B cell (primary cell): ENCODE results near the gene PNCK. TPM values are rescaled to one million over a fixed set of nuclear protein-coding genes. Genes with fewer than 3 reads are reported as not detected.

Experiments used
- ATAC-seq: fragments of 200-7000 bp; cut with Tn5 transposase; one replicate; pipeline ENCODE4 v1.10.0; 2021; ENCODE audit warnings: low read depth, mild to moderate bottlenecking, moderate number of reproducible peaks, moderate library complexity
- CTCF ChIA-PET: fragments of 350-600 bp; sonication (Branson Sonifier 250); formaldehyde crosslinking; loops from one replicate; lab custom pipeline; 2021; ENCODE audit warnings: antibody characterized with exemption, inconsistent platforms; lab: Charles Lee
- POLR2A ChIA-PET: fragments of 350-600 bp; sonication (Branson Sonifier 250); formaldehyde crosslinking; loops from one replicate; lab custom pipeline; 2021; ENCODE audit warnings: antibody characterized with exemption; lab: Charles Lee
- DNase-seq: peaks from one replicate; pipeline ENCODE4 v3.0.0; 2013
- H2AFZ ChIP-seq: 2 replicates; pipeline ENCODE4 v1.6.1; 2012; ENCODE audit warnings: mild to moderate bottlenecking, low read depth, low read length; ENCODE audit not compliant: insufficient read depth, poor library complexity, severe bottlenecking
- H3K27ac ChIP-seq, 2 donors: 1 replicate in 1 of 2; 2 replicates in 1 of 2; pipeline ENCODE4 v1.5.1; 2012 to 2013; ENCODE audit warnings: low read length in 2 of 2, mild to moderate bottlenecking in 2 of 2, moderate library complexity in 1 of 2
- H3K27me3 ChIP-seq, 4 experiments: fragments of 200-600 bp in 1 of 4; sonication (generic) in 1 of 4; replicated peaks in 1 of 4; 1 replicate in 2 of 4; 2 replicates in 2 of 4; pipeline versions ENCODE4 v1.6.1 to v1.7.0; 2013 to 2016; ENCODE audit warnings: low read length in 3 of 4, mild to moderate bottlenecking in 2 of 4, mixed read lengths in 1 of 4, moderate library complexity in 1 of 4; ENCODE audit not compliant: insufficient read depth in 4 of 4, control insufficient read depth in 3 of 4; ENCODE audit errors: control extremely low read depth in 1 of 4
- H3K36me3 ChIP-seq, 2 experiments: replicated peaks in 1 of 2; 1 replicate in 1 of 2; 2 replicates in 1 of 2; pipeline versions ENCODE4 v1.6.1 to v1.7.1; 2013; ENCODE audit warnings: low read length in 1 of 2; ENCODE audit not compliant: insufficient read depth in 2 of 2, control insufficient read depth in 1 of 2; ENCODE audit errors: control extremely low read depth in 1 of 2, extremely low read depth in 1 of 2
- H3K4me1 ChIP-seq, 2 donors: fragments of 200-600 bp in 1 of 2; sonication (generic) in 1 of 2; 1 replicate in 1 of 2; 2 replicates in 1 of 2; pipeline versions ENCODE4 v1.5.1 to v1.6.1; 2013 to 2017; ENCODE audit warnings: low read length in 2 of 2; ENCODE audit not compliant: control insufficient read depth in 2 of 2, insufficient read depth in 2 of 2
- H3K4me2 ChIP-seq: replicated peaks from 2 replicates; pipeline ENCODE3; 2012; ENCODE audit warnings: mild to moderate bottlenecking, low read depth, low read length; ENCODE audit not compliant: poor library complexity, severe bottlenecking
- H3K4me3 ChIP-seq, 5 experiments: fragments of 200-600 bp in 1 of 5; sonication (generic) in 1 of 5; 1 replicate in 3 of 5; 2 replicates in 2 of 5; pipeline versions ENCODE4 v1.5.1 to v1.7.0; 2011 to 2016; ENCODE audit warnings: low read length in 4 of 5, mild to moderate bottlenecking in 4 of 5, low read depth in 2 of 5, control low read depth in 1 of 5, moderate library complexity in 1 of 5; ENCODE audit not compliant: insufficient read depth in 1 of 5; ENCODE audit errors: control extremely low read depth in 1 of 5, extremely low read depth in 1 of 5
- H3K79me2 ChIP-seq: fragments of 200-600 bp; sonication (generic); one replicate; pipeline ENCODE4 v1.6.0; 2016; ENCODE audit warnings: low read length; ENCODE audit not compliant: control insufficient read depth, insufficient read depth
- H3K9ac ChIP-seq: fragments of 200-600 bp; sonication (generic); 2 replicates; pipeline ENCODE4 v1.6.1; 2017; ENCODE audit warnings: mild to moderate bottlenecking, low read length, moderate library complexity
- H3K9me3 ChIP-seq, 3 donors: one replicate each; pipeline versions ENCODE4 v1.6.1 to v1.7.1; 2013; ENCODE audit warnings: low read length in 2 of 3; ENCODE audit not compliant: control insufficient read depth in 2 of 3, insufficient read depth in 1 of 3; ENCODE audit errors: control extremely low read depth in 1 of 3
- H4K20me1 ChIP-seq: 2 replicates; pipeline ENCODE4 v1.6.0; 2012; ENCODE audit warnings: mild to moderate bottlenecking, low read length; ENCODE audit not compliant: insufficient read depth, control insufficient read depth, poor library complexity, severe bottlenecking
- H3K27ac Mint-ChIP-seq: one replicate; pipeline ENCODE4 v1.8.0; 2021; ENCODE audit warnings: mixed read lengths
- H3K27me3 Mint-ChIP-seq: one replicate; pipeline ENCODE4 v1.8.0; 2021; ENCODE audit warnings: mixed read lengths
- H3K4me1 Mint-ChIP-seq: one replicate; pipeline ENCODE4 v1.8.0; 2021; ENCODE audit warnings: mixed read lengths
- H3K4me3 Mint-ChIP-seq: one replicate; pipeline ENCODE4 v1.8.0; 2021; ENCODE audit warnings: mixed read lengths
- H3K9me3 Mint-ChIP-seq: one replicate; pipeline ENCODE4 v1.8.0; 2022; ENCODE audit warnings: mixed read lengths; ENCODE audit not compliant: insufficient read depth
- CTCF ChIP-seq: fragments of 200-600 bp; IDR thresholded peaks from one replicate; pipeline ENCODE4 v1.8.0; 2022; ENCODE audit warnings: antibody characterized with exemption, mild to moderate bottlenecking
- EZH2 ChIP-seq: IDR thresholded peaks from 2 replicates; pipeline ENCODE4 v1.6.1; 2012; ENCODE audit warnings: borderline replicate concordance, low read depth, mild to moderate bottlenecking, moderate library complexity, low read length; ENCODE audit not compliant: insufficient read depth, poor library complexity, severe bottlenecking
- WGBS: methylation state at CpG from one replicate; pipeline ENCODE4 v1.1.5; 2013; ENCODE audit warnings: missing lambda C conversion rate; ENCODE audit not compliant: insufficient coverage; 5-methylcytosine and 5-hydroxymethylcytosine counted together
- intact Hi-C: fragments of 100-400 bp; cut with micrococcal nuclease; formaldehyde crosslinking; loops from one replicate; pipeline ENCODE4 v1.10.0; 2022
- polyA plus RNA-seq: library from polyadenylated mRNA; depleted of rRNA; stranded (reverse); fragments of >200 nt; gene quantifications from 2 replicates; pipeline ENCODE4 v1.2.3, GENCODE V29; 2012
- total RNA-seq, 2 donors: library from RNA; stranded (reverse); fragments of 120-200 nt in 1 of 2; gene quantifications; 1 replicate in 1 of 2; 2 replicates in 1 of 2; pipeline versions ENCODE4 v1.2.3 to v1.2.4, GENCODE V29; 2013 to 2022

Gene PNCK
- total and polyA plus RNA-seq, 2 donors (not counting 1 experiment from before 2014, with no cell fraction given) = 0.99 TPM; not detected in 1

GRCh38 chrX:153626863-153627674 lies 46.5 kb downstream of the PNCK start:
- H3K9me3 ChIP-seq = no peaks in the 10 kb centered on the region
- WGBS = 84% methylated on average over 15 of the region's 35 CpGs
- no peak overlapping the region for H3K4me3 ChIP-seq
- H3K9ac ChIP-seq = no peak overlapping the region
- H3K27ac Mint-ChIP-seq = no peak overlapping the region
- no peak overlapping the region for H2AFZ ChIP-seq
- H3K36me3 ChIP-seq = no peaks in the 10 kb centered on the region
- H3K4me1 Mint-ChIP-seq = no peaks in the 10 kb centered on the region
- H3K4me1 ChIP-seq = no peaks in the 10 kb centered on the region
- H3K79me2 ChIP-seq = no peaks in the 10 kb centered on the region
- peaks cover 0 to 6% (median 0%) of the 10 kb centered on the region in 4 experiments for H3K27me3 ChIP-seq
- no peaks in the 10 kb centered on the region for H4K20me1 ChIP-seq
- CTCF ChIA-PET = no interaction called here
- H3K27me3 Mint-ChIP-seq = peaks cover 13% of the 10 kb centered on the region
- H3K4me2 ChIP-seq = no peak overlapping the region
- intact Hi-C loops = no loop called here
- peaks cover 2% of the 10 kb centered on the region for H3K9me3 Mint-ChIP-seq
- POLR2A ChIA-PET = no interaction called here
- TF ChIP-seq EZH2 (no peak), CTCF (no peak)
- no peak for ATAC-seq
- no peak overlapping the region for H3K4me3 Mint-ChIP-seq
- no peak overlapping the region for H3K27ac ChIP-seq
- DNase-seq = no peak

GRCh38 chrX:153626025-153626633 lies 47.5 kb downstream of the PNCK start:
- CTCF ChIA-PET = no interaction called here
- ATAC-seq = no peak
- Histone ChIP-seq H3K9me3 (no peaks in the 10 kb centered on the region), H3K4me1 (no peaks in the 10 kb centered on the region), H3K79me2 (no peaks in the 10 kb centered on the region), H3K9ac (no peak overlapping the region), H3K27ac (no peak overlapping the region), H3K4me3 (no peak overlapping the region), H2AFZ (no peak overlapping the region), H3K4me2 (no peak overlapping the region), H4K20me1 (no peaks in the 10 kb centered on the region), H3K27me3 (peaks cover 0 to 6% (median 0%) of the 10 kb centered on the region in 4 experiments), H3K36me3 (no peaks in the 10 kb centered on the region)
- Mint-ChIP-seq H3K4me3 (no peak overlapping the region), H3K9me3 (peaks cover under 1% of the 10 kb centered on the region), H3K27ac (no peak overlapping the region), H3K27me3 (peaks cover 12% of the 10 kb centered on the region), H3K4me1 (no peaks in the 10 kb centered on the region)
- intact Hi-C loops = no loop called here
- WGBS = 93% methylated on average over 9 of the region's 16 CpGs
- POLR2A ChIA-PET = no interaction called here
- TF ChIP-seq CTCF (no peak), EZH2 (no peak)
- no peak for DNase-seq
